Measurements from ENCODE around the gene TIMP3.
"Not testable (repeated sequence)": the region's sequence is repeated elsewhere in the genome, so short reads cannot be mapped to it uniquely, and the experiment has no call there.

TIMP3 gene

DNA sequence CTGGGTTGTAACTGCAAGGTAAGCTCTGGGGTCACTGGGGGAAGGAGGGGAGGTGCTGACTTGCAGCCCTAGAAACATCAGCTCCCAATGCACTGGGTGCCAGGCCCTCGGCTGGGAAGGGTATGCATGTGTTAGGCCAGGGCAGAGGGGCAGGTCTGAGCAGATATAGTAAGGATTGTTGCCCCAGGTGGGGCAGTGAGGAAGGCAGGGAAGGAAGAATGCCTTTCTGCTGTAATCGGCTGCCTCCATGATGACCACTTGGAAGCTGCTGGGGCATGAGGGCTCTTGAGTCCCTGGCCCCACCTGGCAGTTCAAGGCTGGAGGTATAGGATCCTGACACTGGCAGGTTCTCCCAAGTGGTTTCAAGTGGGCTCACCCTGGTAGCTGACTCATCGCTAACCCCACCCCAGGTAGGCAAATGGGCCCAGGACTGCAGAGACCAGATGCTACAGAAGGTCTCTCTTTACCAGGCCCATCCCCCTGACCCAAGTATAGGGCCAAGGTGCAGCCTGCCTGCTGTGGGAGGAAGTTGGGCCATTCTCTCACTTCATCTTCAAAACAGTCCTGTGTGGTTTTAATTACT lies 56.7 kb downstream of the TIMP3 start:
- no peak for DNase-seq

DNA sequence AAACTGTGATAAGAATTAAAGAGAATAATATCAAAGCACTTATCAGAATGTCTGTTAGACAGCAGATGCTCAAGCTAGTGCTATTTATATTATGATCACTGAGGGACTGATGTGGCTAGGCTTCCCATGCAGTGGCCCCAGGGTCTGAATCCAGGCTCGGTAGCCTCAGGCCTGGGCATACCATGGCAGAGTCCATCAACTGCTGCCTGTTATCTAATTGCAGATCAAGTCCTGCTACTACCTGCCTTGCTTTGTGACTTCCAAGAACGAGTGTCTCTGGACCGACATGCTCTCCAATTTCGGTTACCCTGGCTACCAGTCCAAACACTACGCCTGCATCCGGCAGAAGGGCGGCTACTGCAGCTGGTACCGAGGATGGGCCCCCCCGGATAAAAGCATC lies 57.5 kb downstream of the TIMP3 start:
- DNase-seq: no peak

- DNase-seq: no peak
These were observed 58.2 kb downstream of the TIMP3 start for GRCh38 chr22:32859743-32860142.

DNA sequence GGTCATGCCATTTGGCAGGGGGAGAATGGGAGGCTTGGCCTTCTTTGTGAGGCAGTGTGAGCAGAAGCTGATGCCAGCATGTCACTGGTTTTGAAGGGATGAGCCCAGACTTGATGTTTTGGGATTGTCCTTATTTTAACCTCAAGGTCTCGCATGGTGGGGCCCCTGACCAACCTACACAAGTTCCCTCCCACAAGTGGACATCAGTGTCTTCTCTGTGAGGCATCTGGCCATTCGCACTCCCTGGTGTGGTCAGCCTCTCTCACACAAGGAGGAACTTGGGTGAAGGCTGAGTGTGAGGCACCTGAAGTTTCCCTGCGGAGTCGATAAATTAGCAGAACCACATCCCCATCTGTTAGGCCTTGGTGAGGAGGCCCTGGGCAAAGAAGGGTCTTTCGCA lies 59.8 kb downstream of the TIMP3 start:
- no peak for DNase-seq

- DNase-seq: no peak
These were observed 60.6 kb downstream of the TIMP3 start for GRCh38 chr22:32862083-32862482.

- no peak for DNase-seq
These were observed 61.6 kb downstream of the TIMP3 start for GRCh38 chr22:32862936-32863661.

- no peak for DNase-seq
These were observed 62.5 kb downstream of the TIMP3 start for GRCh38 chr22:32864041-32864440.

- no peak for DNase-seq
These were observed 63.1 kb downstream of the TIMP3 start for GRCh38 chr22:32864596-32864995.

- DNase-seq: no peak
These were observed 65.4 kb downstream of the TIMP3 start for GRCh38 chr22:32866953-32867352.

DNA sequence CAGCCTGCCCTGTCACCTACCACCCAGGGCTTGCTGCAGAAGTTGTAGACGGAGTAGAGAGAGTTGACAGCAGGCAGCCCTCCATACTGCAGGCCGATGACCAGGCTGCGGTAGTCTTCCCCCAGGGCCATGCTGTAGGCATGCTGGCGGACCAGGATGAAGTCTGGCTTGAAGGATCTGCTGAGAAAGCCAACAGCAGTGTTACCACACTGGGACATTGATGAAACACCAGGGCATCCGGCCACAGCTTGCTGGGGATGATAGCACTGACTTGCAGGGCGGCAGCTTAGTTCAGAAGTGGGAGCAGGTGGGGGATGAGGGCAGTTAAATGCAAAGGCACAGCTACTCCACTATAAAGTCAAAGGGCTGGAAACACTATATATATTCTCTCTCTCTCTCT lies 67.4 kb downstream of the TIMP3 start:
- DNase-seq: no peak

DNA sequence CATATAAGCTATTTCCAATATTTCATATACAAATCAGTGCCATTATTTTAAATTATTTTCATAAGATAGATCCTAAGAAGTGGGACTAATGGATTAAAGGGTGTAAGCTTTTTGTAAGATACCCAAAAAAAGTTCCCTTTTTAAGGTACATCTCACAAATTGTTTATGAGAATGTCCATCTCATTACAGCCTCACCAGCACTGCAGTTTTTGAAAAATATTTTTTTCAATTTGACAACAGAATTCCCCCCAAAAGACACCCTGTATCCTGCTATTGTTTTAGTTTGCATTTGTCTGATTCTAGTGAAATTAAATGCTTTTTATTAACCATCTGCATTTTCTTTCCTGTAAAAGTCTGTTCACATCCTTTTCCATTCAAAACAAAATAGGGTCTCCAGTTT lies 69.0 kb downstream of the TIMP3 start:
- no peak for DNase-seq

DNA sequence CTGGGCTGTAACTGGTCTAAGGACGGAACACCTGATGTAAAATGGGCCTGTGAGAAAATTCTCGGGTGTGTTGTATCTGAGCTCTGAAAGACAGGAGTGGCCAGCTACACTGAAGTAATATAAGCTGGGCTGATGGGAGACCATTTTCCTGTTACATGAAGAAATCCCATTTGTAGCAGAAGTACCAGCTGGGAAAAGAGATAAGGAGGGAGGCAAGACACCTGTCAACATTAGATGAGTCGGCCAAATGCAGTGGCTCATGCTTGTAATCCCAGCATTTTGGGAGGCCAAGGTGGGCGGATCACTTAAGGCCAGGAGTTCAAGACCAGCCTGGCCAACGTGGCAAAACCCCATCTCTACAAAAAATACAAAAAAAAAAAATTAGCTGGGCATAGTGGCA lies 72.1 kb downstream of the TIMP3 start:
- not testable (repeated sequence) for DNase-seq

DNA sequence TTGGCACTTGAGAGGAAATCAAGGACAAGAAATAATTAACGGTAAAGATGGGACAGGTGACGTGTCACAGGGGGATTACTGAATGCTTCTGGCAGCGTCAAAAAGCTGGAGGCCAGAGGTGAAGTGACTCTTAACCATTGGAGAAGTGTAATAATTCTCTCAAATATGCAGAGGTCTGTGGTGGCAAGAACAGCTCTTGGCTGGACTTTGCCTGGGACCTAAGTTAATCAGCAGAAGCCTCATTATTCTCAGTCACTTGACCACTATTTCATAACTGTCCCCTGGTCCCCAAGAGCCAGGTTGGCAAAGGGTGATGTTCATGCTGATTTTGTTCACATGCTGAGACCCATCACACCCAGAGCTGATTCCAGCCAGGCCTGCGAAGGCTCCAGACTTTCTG lies 72.9 kb downstream of the TIMP3 start:
- DNase-seq: no peak

DNA sequence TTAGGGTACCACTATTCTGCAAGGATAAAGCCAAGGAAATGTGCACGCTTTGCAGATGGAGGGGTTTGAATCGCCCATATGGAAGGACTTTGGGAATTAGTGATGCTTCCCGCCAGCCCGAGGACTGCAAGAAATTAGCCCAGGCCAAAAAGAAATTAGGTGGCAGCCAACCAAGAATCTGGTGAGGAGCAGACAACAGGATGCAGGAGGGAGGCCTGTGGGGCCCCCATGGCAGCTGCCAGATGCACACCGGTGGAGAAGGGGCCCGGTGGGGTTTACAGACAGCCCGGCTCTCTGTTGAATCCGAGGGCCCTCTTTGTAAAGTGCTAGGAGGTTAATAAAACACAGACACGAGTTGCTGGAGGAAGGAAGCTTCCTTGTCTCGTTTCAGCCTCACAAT lies 73.5 kb downstream of the TIMP3 start:
- no peak for DNase-seq

DNA sequence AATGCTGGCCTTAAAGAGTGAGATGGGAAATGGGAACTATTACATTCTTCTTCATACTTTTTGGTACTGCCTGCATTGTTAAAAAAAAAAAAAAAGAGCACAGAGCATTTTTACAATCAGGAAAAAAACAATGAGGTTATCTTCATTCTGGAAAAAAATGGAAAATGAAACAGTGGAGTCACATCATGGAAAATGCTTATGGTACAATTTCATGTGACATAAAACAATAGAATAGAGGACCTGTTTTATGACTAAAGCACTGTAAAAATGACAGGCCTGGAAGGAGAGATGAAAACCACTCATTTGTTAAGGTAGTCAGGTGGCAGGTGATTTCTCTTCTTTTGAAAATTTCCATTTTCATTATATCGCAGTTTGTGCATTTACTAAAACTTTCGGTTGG lies 75.0 kb downstream of the TIMP3 start:
- DNase-seq: no peak

- no peak for DNase-seq
These were observed 75.7 kb downstream of the TIMP3 start for GRCh38 chr22:32877196-32877595.

DNA sequence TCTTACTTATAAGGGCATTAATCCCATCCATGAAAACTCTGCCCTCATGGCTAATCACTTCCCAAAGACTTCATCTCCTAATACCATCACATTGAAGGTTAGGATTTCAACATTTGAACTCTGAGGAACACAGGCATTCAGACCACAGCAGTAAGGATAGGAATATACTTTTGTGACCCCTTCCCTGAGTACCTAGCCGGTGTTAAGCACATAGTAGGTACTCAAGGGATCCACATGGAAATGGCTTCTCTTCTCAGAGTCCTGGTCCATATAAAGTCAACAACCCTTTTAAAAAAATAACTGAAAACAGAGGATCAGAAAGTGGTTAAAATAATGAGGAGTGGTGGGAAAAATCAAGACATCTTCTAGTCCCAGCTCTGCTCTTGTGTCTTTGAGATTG lies 78.0 kb downstream of the TIMP3 start:
- DNase-seq: no peak

DNA sequence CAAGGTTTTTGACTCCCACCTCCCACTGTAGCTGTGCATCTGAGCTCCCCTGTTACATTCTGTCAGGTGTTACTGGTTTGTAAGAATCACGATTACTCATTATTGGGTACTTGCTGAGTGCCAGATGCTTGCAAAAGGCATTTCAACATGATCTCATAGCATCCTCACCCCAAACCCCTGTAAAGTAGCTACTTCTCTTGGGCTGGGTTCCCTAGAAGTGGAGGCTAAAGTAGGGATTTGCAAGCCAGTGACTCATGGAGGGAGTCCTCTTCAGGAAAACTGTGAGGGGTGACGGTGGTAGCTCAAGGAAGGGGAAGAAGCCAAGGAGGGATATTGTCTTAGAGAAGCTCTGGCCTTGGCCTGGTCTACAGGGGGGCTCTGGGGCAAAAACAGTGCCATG lies 78.6 kb downstream of the TIMP3 start:
- DNase-seq: no peak

DNA sequence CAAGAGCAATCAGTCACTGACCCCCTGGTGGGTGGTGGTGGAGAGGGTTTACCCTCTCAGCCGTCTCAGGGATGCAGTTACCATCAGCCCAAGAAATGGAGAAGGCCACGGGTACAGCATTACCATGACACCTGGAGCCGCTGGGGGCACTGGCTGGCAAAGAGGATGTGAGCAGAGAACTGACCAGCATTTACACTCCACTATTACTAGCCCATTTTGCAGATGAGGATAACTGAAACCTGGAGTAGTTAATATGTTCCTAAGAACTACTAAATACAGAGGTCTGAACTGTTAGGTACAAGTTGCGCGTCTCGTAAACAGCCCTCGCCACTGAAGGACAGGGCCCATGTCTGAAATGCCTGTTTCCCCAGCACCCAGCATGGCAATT lies 79.0 kb downstream of the TIMP3 start:
- no peak for DNase-seq

DNA sequence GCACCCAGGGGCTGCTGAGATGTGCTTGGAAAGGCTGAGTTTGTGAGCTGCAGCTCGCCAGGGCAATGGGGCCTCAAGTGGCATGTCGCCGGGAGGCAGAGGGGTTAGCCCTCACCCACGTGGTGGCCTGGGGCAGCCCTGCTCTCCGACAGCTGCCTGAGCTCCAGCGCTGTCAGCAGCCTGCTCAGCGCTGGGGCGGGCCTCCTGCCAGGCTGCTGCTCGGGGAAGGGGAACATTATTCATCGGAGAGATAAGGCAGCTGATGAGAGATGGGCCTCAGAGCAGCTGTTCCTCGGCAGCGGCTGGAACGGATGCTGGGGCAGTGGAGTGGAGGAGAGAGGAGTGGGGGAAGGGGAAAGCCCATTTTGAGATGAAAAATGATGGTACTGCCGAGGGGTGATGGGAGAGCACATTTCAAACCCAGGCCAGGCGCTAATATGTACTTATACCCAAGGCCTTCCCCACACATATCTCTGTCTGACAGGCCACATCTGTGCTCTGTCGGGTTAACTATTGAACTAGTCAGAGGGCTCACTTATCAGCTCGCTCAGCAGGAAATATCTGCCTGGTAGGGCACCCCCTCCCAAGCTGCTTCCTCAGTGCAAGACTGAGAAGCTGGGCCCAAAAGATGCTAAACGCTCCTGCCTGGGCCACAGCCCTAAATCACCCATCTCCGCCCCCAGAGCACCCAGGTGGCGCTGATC lies 79.5 kb downstream of the TIMP3 start:
- no peak for DNase-seq

DNA sequence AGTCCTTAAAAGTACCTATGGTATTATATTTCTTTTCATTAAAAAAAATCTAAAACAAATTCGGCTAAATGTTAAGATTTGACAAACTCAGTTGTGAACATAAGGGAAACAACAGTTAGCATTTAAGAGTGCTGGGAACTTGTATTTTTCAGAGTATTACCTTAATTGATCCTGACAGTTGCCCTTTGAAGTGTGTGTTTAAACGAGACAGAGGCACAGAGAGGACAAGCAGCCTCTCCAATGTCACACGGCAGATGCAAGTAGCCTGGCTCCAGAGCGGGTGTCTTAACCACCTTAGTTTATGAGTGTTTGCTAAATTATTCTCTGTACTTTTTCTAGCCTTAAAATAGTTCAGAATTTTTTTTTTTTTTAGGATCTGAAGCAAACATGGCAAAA lies 80.9 kb downstream of the TIMP3 start:
- DNase-seq: no peak

DNA sequence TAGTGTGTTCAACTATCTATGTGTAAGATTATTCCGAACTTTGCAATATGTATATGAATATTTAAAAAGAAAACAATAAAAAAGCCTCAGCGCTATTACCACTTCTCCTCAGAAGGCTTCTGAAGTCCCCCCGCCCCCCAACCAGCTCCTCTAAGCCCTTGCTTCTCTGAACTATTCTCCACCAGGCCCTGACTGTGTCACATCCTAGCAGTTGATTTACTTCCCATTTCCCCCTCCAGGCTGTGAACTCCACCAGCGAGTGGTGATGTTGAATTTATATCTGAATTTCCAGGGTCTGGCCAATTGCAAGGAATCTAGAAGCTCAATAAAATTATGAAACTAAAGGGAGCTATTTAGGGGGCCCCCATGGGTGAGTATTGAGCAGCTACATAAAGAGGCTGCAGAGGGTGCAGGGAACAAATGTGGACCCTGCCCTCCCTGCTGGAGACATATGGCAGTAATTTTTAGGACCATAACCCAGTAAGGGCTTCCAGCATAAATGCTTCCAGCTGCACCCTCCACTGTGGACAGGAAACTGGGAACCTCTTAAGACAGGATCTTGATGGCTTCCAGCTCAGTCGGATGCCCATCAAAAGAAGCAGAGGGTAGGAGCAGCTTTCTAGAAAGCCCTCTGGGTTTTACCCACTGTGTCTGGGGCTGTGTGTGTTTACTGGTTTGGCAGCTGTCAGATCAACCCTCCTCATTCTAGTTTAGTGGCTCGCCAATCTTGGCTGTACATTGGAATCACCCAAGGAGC lies 81.4 kb downstream of the TIMP3 start:
- no peak for DNase-seq

DNA sequence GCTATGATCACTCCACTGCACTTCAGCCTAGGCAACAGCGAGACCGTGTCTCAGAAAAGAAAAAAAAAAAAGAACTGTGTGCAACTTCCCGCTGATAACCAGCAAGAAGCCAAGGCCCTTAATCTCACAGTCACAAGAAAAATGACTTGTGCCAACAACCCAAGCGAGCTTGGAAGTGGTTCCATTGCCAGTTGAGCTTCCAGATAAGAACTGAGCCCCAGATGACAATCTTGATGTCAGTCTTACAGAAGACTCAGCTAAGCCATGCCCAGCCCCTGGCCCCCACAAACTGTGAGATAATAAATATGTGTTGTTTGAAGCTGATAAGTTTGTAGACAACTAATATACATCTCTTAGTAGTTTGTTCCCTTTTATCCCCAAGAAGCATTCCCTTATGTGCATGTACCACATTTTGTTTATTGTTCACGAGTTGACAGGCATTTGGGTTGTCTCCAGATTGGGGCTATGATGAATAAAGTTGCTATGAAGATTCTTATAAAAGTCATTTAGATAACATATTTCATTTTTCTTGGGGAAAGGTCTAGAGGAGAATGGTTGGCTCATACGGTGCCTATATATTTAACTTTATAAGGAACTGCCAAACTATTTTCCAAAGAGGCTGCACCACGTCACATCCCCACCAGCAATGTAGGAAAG lies 85.9 kb downstream of the TIMP3 start:
- no peak for DNase-seq

All from NCI-H1048 (cell line).